NT2/D1 (cell line): ENCODE measurements around the gene BCKDHB.

Experiments
- SUZ12 ChIP-seq: IDR thresholded peaks from 2 replicates; pipeline ENCODE4 v1.6.1; 2011; ENCODE audit not compliant: insufficient read length, insufficient read depth; ENCODE audit errors: extremely low read depth
- YY1 ChIP-seq: IDR thresholded peaks from 2 replicates; pipeline ENCODE4 v1.6.1; 2011; ENCODE audit not compliant: insufficient read length, insufficient read depth
- ZNF274 ChIP-seq: IDR thresholded peaks from 2 replicates; pipeline ENCODE4 v1.6.1; 2011; ENCODE audit warnings: mild to moderate bottlenecking, low read depth, low read length

DNA sequence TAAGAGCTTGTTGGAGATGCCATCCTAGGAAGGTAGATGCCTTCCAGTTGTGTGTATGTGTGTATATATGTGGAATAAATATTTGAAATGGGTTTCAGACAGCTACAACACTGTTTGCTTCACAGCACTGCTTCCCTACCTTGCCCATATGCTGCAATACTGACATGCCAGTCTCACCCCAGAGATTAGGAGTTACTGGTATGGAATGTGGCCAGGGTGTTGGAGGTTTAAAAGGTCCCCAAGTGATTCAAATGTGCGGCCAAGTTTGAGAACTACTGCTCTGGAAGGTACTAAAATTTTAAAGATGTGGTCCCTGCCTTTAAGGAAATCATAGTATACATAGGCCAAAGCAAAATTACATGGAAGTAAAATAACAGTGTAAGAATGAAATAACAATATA, 39.5 kb downstream of the BCKDHB start:
- TF ChIP-seq YY1 (no peak), SUZ12 (no peak), ZNF274 (no peak)
